GM04504 (cell line): Measurements from ENCODE around the gene CFAP70.
A peak's percentile ranks its signal among the peaks of the same experiment; 100 is the strongest.

Source experiments
- DNase-seq: peaks from one replicate; pipeline ENCODE4 v3.0.0-alpha.2; 2012; ENCODE audit warnings: low read depth

Gene CFAP70

DNA sequence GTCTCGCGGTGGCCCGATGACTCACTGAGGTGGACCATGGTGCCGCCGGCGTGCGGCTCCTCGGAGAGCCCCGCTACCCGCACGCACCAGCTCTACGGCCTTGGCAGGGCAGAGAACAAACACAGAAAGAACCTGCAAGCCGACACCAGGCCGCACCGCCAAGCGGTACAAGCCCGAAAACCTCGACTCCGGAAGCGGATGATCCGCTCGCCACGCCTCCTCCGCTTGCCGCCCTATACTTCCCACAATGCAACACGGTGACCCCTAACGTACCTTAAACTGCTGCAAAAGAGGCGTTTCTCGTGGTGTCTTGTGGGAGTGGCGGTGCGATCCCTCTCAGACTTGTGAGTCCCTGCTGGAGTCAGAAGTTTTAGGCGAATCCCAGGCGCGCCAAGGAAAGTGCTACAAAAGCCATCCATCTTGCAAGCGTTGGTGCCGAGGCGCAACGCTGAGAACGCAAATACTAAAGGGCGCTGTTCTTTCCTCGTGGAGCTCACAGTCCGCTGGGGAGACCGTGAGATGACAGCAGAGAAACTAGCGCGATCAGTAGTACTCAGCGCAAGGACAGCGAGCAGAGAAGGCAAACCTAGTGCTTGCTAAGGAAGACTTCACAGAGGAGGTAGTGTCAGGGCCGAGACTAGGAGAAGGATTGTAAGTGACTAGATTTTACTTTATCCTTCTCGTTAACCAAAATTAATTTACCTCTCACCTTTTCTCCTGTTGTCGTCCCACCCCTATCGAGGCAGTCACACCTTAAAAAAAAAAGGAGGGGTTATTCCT, 106.0 kb downstream of the CFAP70 start, which contains the start of gene MRPS16:
Gene MRPS16 (minus strand): TSS at position 200 of the 780 bp plus-strand sequence. CDS start 162 bp downstream, at position 38.
- DNase-seq: peak; percentile 93

DNA sequence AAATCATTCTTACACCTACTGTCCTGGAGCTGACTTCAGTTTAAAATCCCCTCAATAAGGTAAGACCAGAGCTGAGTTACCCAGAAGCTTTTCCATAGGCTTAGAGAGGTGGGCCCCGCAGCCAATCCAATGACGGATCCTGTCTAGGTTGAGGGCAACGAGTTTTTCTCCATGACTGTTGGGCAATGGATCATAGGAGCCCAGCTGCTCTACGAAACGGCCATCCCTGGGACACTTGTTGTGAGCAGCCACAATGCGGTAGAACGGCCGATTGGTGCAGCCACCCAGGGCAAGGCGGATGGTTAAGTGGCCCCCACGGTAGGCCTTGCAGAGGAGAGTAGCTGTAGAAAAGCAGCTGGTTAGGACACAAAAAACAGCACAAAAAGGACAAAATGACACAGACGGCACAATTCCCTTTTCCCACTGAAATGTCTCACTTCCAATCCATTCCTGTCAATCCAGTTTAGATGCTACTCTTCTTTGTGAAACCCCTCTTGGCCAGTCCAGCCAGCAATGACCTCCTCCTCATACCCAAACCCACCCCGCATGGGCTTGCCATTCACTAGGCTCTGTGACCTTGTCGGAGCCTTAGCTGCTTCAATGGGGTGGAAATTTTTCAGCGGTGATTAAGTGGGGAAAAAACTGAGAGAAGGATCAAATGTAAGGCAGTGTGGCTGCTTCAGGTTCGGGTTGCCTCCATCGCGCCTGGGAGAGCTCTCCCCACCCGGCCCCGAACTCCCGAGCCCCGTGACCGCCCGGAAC, 106.8 kb downstream of the CFAP70 start:
- no peak for DNase-seq

- DNase-seq: no peak
Measured at GRCh38 chr10:73248259-73248724, 110.4 kb downstream of the CFAP70 start.

DNA sequence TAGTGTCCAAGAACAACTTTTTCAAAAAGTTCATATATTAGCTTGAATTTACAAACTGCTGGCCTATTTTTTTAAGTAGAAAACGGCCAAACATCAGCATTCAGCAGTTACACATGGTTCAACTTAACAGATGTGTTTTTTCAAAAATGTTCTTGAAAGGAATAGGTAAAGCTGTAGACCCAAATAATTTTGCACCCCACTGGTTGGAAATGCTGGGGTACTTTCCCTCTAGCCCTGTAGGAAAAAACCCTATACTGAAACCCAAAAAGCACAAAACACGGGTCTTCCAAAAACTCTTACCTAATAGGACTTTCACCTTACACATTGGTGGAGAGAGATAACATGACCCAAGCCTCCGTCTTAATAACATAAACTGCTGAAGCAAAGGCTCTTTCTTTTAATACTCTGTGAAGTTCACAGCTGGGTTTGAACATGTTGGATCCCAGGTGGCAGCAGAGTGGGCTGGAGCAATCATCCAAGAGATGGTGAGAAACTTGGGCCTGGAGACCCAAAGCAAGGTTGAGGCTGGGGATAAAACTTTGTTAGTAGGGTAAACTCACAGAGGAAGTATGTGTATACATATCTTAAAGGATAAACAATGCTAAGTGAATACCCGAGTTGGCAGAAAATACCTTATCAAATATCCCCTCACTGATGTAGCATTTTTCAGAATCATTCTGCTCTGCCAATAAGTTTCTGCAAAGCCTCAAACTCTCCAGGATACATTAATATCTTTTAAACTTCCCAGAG, 111.0 kb downstream of the CFAP70 start:
- no peak for DNase-seq

DNA sequence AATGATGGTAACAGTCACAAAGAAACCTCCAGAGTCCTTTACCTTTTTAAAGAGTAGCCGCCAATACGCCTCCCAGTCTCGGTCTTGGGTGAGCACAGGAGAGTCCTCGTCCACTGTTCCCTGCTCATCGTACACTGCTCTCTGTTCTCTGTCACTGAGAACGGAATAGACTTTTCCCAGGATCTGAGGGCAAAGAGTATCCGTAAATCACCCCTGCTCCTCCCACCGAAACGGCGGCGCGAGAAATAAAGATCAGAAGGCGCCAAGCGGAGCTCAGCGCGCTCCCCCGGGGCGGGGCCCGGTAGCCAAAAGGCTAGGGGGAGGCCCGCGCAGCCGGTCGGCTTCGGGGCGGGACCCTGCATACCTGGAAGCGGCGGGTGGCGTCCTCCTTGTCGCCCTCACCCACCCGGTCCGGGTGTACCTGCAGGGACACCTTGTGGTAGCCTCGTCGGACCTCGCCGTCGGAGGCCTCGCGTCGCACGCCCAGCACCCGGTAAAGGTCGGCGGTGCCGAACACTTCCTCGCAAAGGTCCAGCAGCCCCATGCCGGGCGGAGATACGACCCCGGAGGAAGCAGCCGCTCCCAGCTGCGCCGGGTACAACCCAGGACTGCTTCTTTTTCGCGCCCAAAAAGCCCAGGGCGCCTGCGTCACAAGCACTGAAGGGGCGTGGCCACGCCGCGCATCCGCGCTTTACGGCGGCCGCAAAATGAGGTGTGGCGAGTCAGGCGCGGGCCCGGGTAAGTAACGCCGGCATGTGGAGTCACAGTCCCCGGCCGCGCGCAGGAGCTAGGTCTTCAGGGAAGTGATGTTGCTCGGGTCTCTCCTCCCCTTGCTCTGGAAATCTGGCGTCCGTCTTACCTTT, 111.8 kb downstream of the CFAP70 start, which contains the start of gene DNAJC9:
Gene DNAJC9 (minus strand): TSS at position 610 of the 863 bp plus-strand sequence. CDS start 66 bp downstream, at position 544.
- DNase-seq: peak; percentile 78

- DNase-seq: no peak
Measured at GRCh38 chr10:73246322-73246645, 112.4 kb downstream of the CFAP70 start.

DNA sequence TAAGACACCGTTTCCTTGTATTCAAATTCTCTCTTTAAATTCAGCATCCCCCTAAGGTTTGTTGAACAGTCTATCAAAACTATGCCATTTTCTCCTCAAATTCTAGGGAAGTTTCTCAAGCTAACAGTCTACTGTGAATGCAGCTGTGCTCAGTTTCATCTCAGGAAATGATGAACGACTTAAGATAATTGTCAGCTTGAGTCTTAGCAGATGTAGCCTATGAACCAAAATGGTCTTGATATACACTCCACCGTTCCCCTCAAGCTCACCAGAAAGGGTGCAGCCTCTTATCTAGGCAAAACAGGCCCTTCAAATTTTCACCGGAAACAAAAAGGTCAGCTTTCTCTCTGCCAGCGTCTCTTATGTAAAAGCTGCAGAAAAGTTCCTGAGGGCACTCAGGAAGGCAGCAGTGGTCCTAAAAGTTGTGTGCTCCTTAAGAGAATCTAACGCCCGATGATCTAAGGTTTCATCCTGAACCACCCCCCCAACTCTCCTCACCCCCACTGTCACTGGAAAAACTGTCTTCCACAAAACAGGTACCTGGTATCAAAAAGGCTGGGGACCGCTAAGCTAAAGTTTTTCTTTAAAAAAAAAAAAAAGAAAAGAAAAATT, 113.7 kb downstream of the CFAP70 start:
- DNase-seq: no peak

GRCh38 chr10:73239908-73240307, 118.8 kb downstream of the CFAP70 start:
- no peak for DNase-seq

- DNase-seq: no peak
Measured at GRCh38 chr10:73238990-73239566, 119.6 kb downstream of the CFAP70 start.

GRCh38 chr10:73234695-73235094, 124.0 kb downstream of the CFAP70 start:
- no peak for DNase-seq

DNA sequence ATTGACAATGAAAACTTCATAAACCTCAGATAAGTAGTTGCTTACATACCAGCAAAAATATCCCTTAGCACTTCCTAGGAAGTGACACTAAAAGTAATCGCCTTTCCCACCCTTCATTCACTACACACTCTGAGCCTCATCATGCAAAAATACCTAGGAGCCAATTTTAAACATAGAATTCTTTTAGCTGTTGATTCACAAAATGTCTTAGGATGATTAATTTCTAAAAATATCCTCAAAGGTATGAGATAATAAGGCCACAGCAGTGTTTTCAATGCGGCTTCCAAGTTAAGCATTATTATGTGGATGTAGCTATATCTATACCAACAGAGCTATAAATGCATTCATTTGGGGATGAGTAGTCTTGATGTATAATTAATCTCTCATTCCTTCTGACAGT, 124.8 kb downstream of the CFAP70 start:
- DNase-seq: no peak

DNA sequence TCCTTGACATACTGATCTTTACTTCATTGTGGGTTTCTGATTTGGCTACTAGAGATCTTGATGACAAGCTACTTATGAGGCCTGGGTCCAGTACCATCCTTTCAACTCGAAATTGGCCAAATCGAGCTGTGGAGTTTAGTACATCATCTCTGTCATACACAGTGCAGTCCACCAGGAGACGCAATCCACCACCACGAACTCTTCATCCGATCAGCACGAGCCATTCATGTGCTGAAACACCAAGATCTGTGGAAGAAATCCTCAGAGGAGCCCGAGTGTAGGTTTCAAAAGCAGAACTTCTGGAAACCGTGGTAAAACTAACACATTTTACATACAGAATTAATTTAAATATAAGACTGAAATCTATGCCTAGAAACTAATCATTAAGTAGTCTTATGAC, 125.8 kb downstream of the CFAP70 start:
- DNase-seq: no peak

- DNase-seq: no peak
Measured at GRCh38 chr10:73229567-73229966, 129.1 kb downstream of the CFAP70 start.

GRCh38 chr10:73228247-73228646, 130.4 kb downstream of the CFAP70 start:
- no peak for DNase-seq

GRCh38 chr10:73226663-73227062, 132.0 kb downstream of the CFAP70 start:
- DNase-seq: no peak

DNA sequence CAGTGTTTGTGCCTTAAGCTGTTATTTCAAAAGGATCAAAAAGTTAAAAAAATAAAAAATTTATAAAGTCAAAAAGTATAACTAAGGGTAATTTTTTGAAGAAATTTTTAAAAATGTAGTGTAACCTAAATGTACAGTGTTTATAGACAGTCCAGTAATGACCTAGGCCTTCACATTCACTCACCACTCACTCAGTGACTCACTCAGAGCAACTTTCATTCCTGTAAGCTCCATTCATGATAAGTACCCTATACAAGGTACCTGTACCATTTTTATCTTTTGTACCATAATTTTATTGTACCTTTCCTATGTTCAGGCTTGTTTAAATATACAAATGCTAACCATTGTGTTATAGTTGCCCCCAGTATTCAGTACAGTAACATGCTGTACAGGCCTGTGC, 133.1 kb downstream of the CFAP70 start:
- no peak for DNase-seq

- no peak for DNase-seq
Measured at GRCh38 chr10:73220989-73221388, 137.7 kb downstream of the CFAP70 start.

- DNase-seq: no peak
Measured at GRCh38 chr10:73219384-73219783, 139.3 kb downstream of the CFAP70 start.

- no peak for DNase-seq
Measured at GRCh38 chr10:73218431-73219191, 140.1 kb downstream of the CFAP70 start.

GRCh38 chr10:73217628-73218027, 141.0 kb downstream of the CFAP70 start:
- no peak for DNase-seq
